Naive thymus-derived CD8-positive, alpha-beta T cell (primary cell): ENCODE results near the gene SEMA6C. TPM values are rescaled to one million over a fixed set of nuclear protein-coding genes. Genes with fewer than 3 reads are reported as not detected.

ENCODE experiments used
- ATAC-seq, 2 donors: fragments of 150-1000 bp; cut with Tn5 transposase in 1 of 2; sonication (Bioruptor Pico), chemical (Tn5 transposase) in 1 of 2; 1 replicate in 1 of 2; 2 replicates in 1 of 2; pipeline ENCODE4 v1.10.0; 2021; ENCODE audit warnings: mild to moderate bottlenecking in 2 of 2, moderate library complexity in 2 of 2
- POLR2A ChIA-PET: fragments of 350-600 bp; sonication (Branson Sonifier 250); formaldehyde crosslinking; loops from one replicate; lab custom pipeline; 2021; ENCODE audit warnings: antibody characterized with exemption; lab: Charles Lee
- DNase-seq, 10 donors: peaks; one replicate each; pipeline versions ENCODE4 v3.0.0 to v3.0.0-alpha.2; 2020 to 2022
- H3K27ac Mint-ChIP-seq, 10 donors: one replicate each; pipeline ENCODE4 v1.8.0; 2020 to 2022; ENCODE audit warnings: mild to moderate bottlenecking in 10 of 10, mixed read lengths in 10 of 10, moderate library complexity in 4 of 10, inconsistent platforms in 1 of 10
- H3K27me3 Mint-ChIP-seq, 5 donors: one replicate each; pipeline ENCODE4 v1.8.0; 2021 to 2022; ENCODE audit warnings: mixed read lengths in 5 of 5
- H3K36me3 Mint-ChIP-seq, 3 donors: one replicate each; pipeline ENCODE4 v1.8.0; 2020 to 2022; ENCODE audit warnings: mixed read lengths in 3 of 3, mild to moderate bottlenecking in 2 of 3, inconsistent platforms in 1 of 3
- H3K4me1 Mint-ChIP-seq, 4 donors: one replicate each; pipeline ENCODE4 v1.8.0; 2021 to 2022; ENCODE audit warnings: mixed read lengths in 4 of 4
- H3K4me3 Mint-ChIP-seq, 10 donors: one replicate each; pipeline ENCODE4 v1.8.0; 2020 to 2022; ENCODE audit warnings: mild to moderate bottlenecking in 10 of 10, mixed read lengths in 10 of 10, moderate library complexity in 6 of 10, inconsistent platforms in 1 of 10
- H3K9me3 Mint-ChIP-seq, 9 donors: one replicate each; pipeline ENCODE4 v1.8.0; 2020 to 2022; ENCODE audit warnings: mixed read lengths in 9 of 9, mild to moderate bottlenecking in 3 of 9, inconsistent platforms in 1 of 9, moderate library complexity in 1 of 9
- polyA plus RNA-seq, 3 donors: library from polyadenylated mRNA; unstranded; fragments of 300-500 nt; fragmentation: Illumina TruSeq; gene quantifications; one replicate each; pipeline ENCODE4 v1.2.3, GENCODE V29; 2021
- total RNA-seq, 8 experiments: library from RNA in 2 of 8; stranded (reverse) in 2 of 8; gene quantifications; one replicate each; pipeline ENCODE4 v1.2.3 and lab custom pipeline; 2021 to 2026

The SEMA6C gene
- total and polyA plus RNA-seq, 5 experiments from 2014 or later, result 0.57 to 13.2 (median 1.1) TPM

GRCh38 chr1:151158751-151159251 lies 12.4 kb upstream of the SEMA6C start:
- no peaks in the 10 kb centered on the region for H3K27me3 Mint-ChIP-seq
- DNase-seq (no peak), ATAC-seq (no peak)
- peaks cover 0 to 36% (median 23%) of the 10 kb centered on the region in 3 donors for H3K36me3 Mint-ChIP-seq
- POLR2A ChIA-PET, result interaction anchor here (0.5 to 4.0 kb wide), 11 partner anchors 7 to 111 kb away, joined by 3 to 61 read pairs (median 12); partner anchors contain the start of genes C1orf56, CDC42SE1, GABPB2 and LYSMD1
- H3K27ac Mint-ChIP-seq, result peak overlapping the region; percentile 88 to 98 (median 94)
- H3K4me1 Mint-ChIP-seq, result peaks cover 29 to 74% (median 65%) of the 10 kb centered on the region in 4 donors
- H3K4me3 Mint-ChIP-seq, result peak overlapping the region; percentile 96 to 100 (median 99)
- no peaks in the 10 kb centered on the region for H3K9me3 Mint-ChIP-seq

GRCh38 chr1:151158326-151158725 lies 11.9 kb upstream of the SEMA6C start:
- DNase-seq (peak in 2 of 10 donors; percentile 16 to 17), ATAC-seq (no peak)
- H3K4me1 Mint-ChIP-seq, result peaks cover 29 to 72% (median 63%) of the 10 kb centered on the region in 4 donors
- POLR2A ChIA-PET, result interaction anchor here (0.5 to 4.0 kb wide), 17 partner anchors 8 to 795 kb away, joined by 3 to 61 read pairs (median 8); partner anchors contain the start of genes C1orf56, CDC42SE1, GABPB2 and LYSMD1
- no peaks in the 10 kb centered on the region for H3K9me3 Mint-ChIP-seq
- H3K4me3 Mint-ChIP-seq, result peak overlapping the region; percentile 96 to 100 (median 99)
- peak overlapping the region; percentile 88 to 98 (median 94) for H3K27ac Mint-ChIP-seq
- no peaks in the 10 kb centered on the region for H3K27me3 Mint-ChIP-seq
- peaks cover 0 to 32% (median 23%) of the 10 kb centered on the region in 3 donors for H3K36me3 Mint-ChIP-seq

- Mint-ChIP-seq H3K4me1 (peaks cover 29 to 60% (median 55%) of the 10 kb centered on the region in 4 donors), H3K27ac (peak overlapping the region; percentile 88 to 98 (median 95)), H3K27me3 (no peaks in the 10 kb centered on the region), H3K4me3 (peak overlapping the region; percentile 96 to 100 (median 99)), H3K36me3 (peaks cover 0 to 30% (median 23%) of the 10 kb centered on the region in 3 donors), H3K9me3 (no peaks in the 10 kb centered on the region)
- DNase-seq (peak in 9 of 10 donors; percentile 36 to 76 (median 55)), ATAC-seq (peak; percentile 53 to 54)
- POLR2A ChIA-PET, result interaction anchor here (0.8 to 4.0 kb wide), 34 partner anchors 9 to 793 kb away, joined by 3 to 61 read pairs (median 7); partner anchors contain the start of genes C1orf56, CDC42SE1, GABPB2 and LYSMD1
Measured at GRCh38 chr1:151157067-151157531, 10.7 kb upstream of the SEMA6C start.

GRCh38 chr1:151156515-151156819 lies 10.0 kb upstream of the SEMA6C start, which contains the start of gene TNFAIP8L2:
TSS of gene TNFAIP8L2 (plus strand) at chr1:151156649. CDS start at chr1:151158698, 2,049 bp downstream.
- DNase-seq (peak; percentile 54 to 81 (median 62)), ATAC-seq (peak; percentile 82 to 85)
- H3K36me3 Mint-ChIP-seq, result peaks cover 0 to 25% (median 22%) of the 10 kb centered on the region in 3 donors
- POLR2A ChIA-PET, result interaction anchor here (0.8 to 4.0 kb wide), 27 partner anchors 10 to 793 kb away, joined by 3 to 61 read pairs (median 7); partner anchors contain the start of genes C1orf56, CDC42SE1, GABPB2 and LYSMD1
- no peaks in the 10 kb centered on the region for H3K9me3 Mint-ChIP-seq
- peaks cover 27 to 53% (median 49%) of the 10 kb centered on the region in 4 donors for H3K4me1 Mint-ChIP-seq
- no peaks in the 10 kb centered on the region for H3K27me3 Mint-ChIP-seq
- peak within 1 kb of the TSS; percentile 96 to 100 (median 99) for H3K4me3 Mint-ChIP-seq
- H3K27ac Mint-ChIP-seq, result peak within 1 kb of the TSS; percentile 88 to 98 (median 95)

- Mint-ChIP-seq H3K4me3 (peak overlapping the region in 9 of 10 donors; percentile 91 to 99 (median 97)), H3K9me3 (no peaks in the 10 kb centered on the region)
Measured at GRCh38 chr1:151147665-151148064, 1.2 kb upstream of the SEMA6C start.

GRCh38 chr1:151147132-151147503 lies 687 bp upstream of the SEMA6C start:
- H3K36me3 Mint-ChIP-seq, result no peaks in the 10 kb centered on the region
- ATAC-seq, result no peak
- peaks cover 11 to 23% (median 14%) of the 10 kb centered on the region in 4 donors for H3K4me1 Mint-ChIP-seq
- POLR2A ChIA-PET, result interaction anchor here (1.5 to 4.4 kb wide), 2 partner anchors 9 to 16 kb away, joined by 10 to 20 read pairs; partner anchors contain the start of gene TNFAIP8L2
- no peaks in the 10 kb centered on the region for H3K27me3 Mint-ChIP-seq
- H3K9me3 Mint-ChIP-seq, result no peaks in the 10 kb centered on the region
- no peak for DNase-seq
- peak overlapping the region; percentile 30 to 97 (median 82) for H3K27ac Mint-ChIP-seq
- H3K4me3 Mint-ChIP-seq, result peak overlapping the region; percentile 91 to 100 (median 97)

More at GRCh38 chr1:151147665-151148064, 1.2 kb upstream of the SEMA6C start:
- H3K36me3 Mint-ChIP-seq, result no peaks in the 10 kb centered on the region
- peak overlapping the region in 5 of 10 donors; percentile 4 to 97 (median 56) for H3K27ac Mint-ChIP-seq
- ATAC-seq (no peak), DNase-seq (no peak)
- H3K4me1 Mint-ChIP-seq, result peaks cover 11 to 23% (median 14%) of the 10 kb centered on the region in 4 donors
- H3K27me3 Mint-ChIP-seq, result no peaks in the 10 kb centered on the region
- POLR2A ChIA-PET, result interaction anchor here (0.6 to 4.4 kb wide), 3 partner anchors 13 to 108 kb away, joined by 3 to 20 read pairs (median 5); no protein-coding TSS in a partner anchor

GRCh38 chr1:151146072-151146411 lies 389 bp downstream of the SEMA6C start:
- H3K4me1 Mint-ChIP-seq, result peaks cover 11 to 23% (median 14%) of the 10 kb centered on the region in 4 donors
- no peaks in the 10 kb centered on the region for H3K9me3 Mint-ChIP-seq
- POLR2A ChIA-PET, result interaction anchor here (0.6 to 4.4 kb wide), 4 partner anchors 10 to 220 kb away, joined by 3 to 20 read pairs (median 6); partner anchors contain the start of genes SETDB1 and TNFAIP8L2
- H3K36me3 Mint-ChIP-seq, result no peaks in the 10 kb centered on the region
- peak in 1 of 10 donors; percentile 9 for DNase-seq
- peak; percentile 9 to 23 for ATAC-seq
- H3K4me3 Mint-ChIP-seq, result peak overlapping the region; percentile 91 to 100 (median 97)
- peak overlapping the region in 6 of 10 donors; percentile 47 to 97 (median 92) for H3K27ac Mint-ChIP-seq
- H3K27me3 Mint-ChIP-seq, result no peaks in the 10 kb centered on the region

- Mint-ChIP-seq H3K27ac (peak overlapping the region in 4 of 10 donors; percentile 47 to 97 (median 78)), H3K4me3 (peak overlapping the region; percentile 91 to 100 (median 97)), H3K4me1 (peaks cover 11 to 23% (median 14%) of the 10 kb centered on the region in 4 donors), H3K27me3 (no peaks in the 10 kb centered on the region), H3K9me3 (no peaks in the 10 kb centered on the region), H3K36me3 (no peaks in the 10 kb centered on the region)
- peak in 2 of 10 donors; percentile 29 to 39 for DNase-seq
- POLR2A ChIA-PET, result interaction anchor here (0.6 to 4.4 kb wide), 5 partner anchors 12 to 220 kb away, joined by 3 to 20 read pairs (median 3); partner anchors contain the start of gene SETDB1
- ATAC-seq, result peak; percentile 18 to 21
Measured at GRCh38 chr1:151145304-151146071, 943 bp downstream of the SEMA6C start.

GRCh38 chr1:151144474-151145303 lies 1.7 kb downstream of the SEMA6C start:
- DNase-seq (no peak), ATAC-seq (no peak)
- H3K9me3 Mint-ChIP-seq, result no peaks in the 10 kb centered on the region
- peaks cover 11 to 23% (median 14%) of the 10 kb centered on the region in 4 donors for H3K4me1 Mint-ChIP-seq
- no peaks in the 10 kb centered on the region for H3K27me3 Mint-ChIP-seq
- no peaks in the 10 kb centered on the region for H3K36me3 Mint-ChIP-seq
- POLR2A ChIA-PET, result interaction anchor here (0.6 to 4.4 kb wide), 5 partner anchors 13 to 29 kb away, joined by 3 to 24 read pairs (median 6); no protein-coding TSS in a partner anchor
- H3K27ac Mint-ChIP-seq, result peak overlapping the region in 1 of 10 donors; percentile 25
- peak overlapping the region in 9 of 10 donors; percentile 2 to 99 (median 50) for H3K4me3 Mint-ChIP-seq

GRCh38 chr1:151143986-151144385 lies 2.4 kb downstream of the SEMA6C start:
- H3K9me3 Mint-ChIP-seq, result no peaks in the 10 kb centered on the region

GRCh38 chr1:151143057-151143435 lies 3.4 kb downstream of the SEMA6C start:
- Mint-ChIP-seq H3K9me3 (no peaks in the 10 kb centered on the region), H3K4me3 (no peak overlapping the region), H3K27ac (no peak overlapping the region), H3K4me1 (peaks cover 11 to 23% (median 14%) of the 10 kb centered on the region in 4 donors), H3K36me3 (no peaks in the 10 kb centered on the region), H3K27me3 (no peaks in the 10 kb centered on the region)
- no peak for ATAC-seq
- POLR2A ChIA-PET, result interaction anchor here (1.1 to 3.9 kb wide), 2 partner anchors 11 to 85 kb away, joined by 5 to 24 read pairs; no protein-coding TSS in a partner anchor
- DNase-seq, result no peak

More at GRCh38 chr1:151143986-151144385, 2.4 kb downstream of the SEMA6C start:
- peaks cover 11 to 23% (median 14%) of the 10 kb centered on the region in 4 donors for H3K4me1 Mint-ChIP-seq
- no peaks in the 10 kb centered on the region for H3K27me3 Mint-ChIP-seq
- H3K36me3 Mint-ChIP-seq, result no peaks in the 10 kb centered on the region
- H3K27ac Mint-ChIP-seq, result no peak overlapping the region
- ATAC-seq, result no peak
- H3K4me3 Mint-ChIP-seq, result no peak overlapping the region
- DNase-seq, result no peak
- POLR2A ChIA-PET, result interaction anchor here (1.1 to 3.9 kb wide), 2 partner anchors 12 to 86 kb away, joined by 5 to 24 read pairs; no protein-coding TSS in a partner anchor
